GM12873 (cell line): Measurements from ENCODE around the gene RNF166.

Experiments used
- TF ChIP-seq, protein P1 (sequence below): IDR thresholded peaks from 2 replicates; pipeline ENCODE4 v1.5.1; 2012; ENCODE audit warnings: low read depth, mild to moderate bottlenecking, moderate library complexity, low read length, control low read depth; ENCODE audit not compliant: insufficient read depth; ENCODE audit errors: missing control alignments

RNF166 gene

DNA sequence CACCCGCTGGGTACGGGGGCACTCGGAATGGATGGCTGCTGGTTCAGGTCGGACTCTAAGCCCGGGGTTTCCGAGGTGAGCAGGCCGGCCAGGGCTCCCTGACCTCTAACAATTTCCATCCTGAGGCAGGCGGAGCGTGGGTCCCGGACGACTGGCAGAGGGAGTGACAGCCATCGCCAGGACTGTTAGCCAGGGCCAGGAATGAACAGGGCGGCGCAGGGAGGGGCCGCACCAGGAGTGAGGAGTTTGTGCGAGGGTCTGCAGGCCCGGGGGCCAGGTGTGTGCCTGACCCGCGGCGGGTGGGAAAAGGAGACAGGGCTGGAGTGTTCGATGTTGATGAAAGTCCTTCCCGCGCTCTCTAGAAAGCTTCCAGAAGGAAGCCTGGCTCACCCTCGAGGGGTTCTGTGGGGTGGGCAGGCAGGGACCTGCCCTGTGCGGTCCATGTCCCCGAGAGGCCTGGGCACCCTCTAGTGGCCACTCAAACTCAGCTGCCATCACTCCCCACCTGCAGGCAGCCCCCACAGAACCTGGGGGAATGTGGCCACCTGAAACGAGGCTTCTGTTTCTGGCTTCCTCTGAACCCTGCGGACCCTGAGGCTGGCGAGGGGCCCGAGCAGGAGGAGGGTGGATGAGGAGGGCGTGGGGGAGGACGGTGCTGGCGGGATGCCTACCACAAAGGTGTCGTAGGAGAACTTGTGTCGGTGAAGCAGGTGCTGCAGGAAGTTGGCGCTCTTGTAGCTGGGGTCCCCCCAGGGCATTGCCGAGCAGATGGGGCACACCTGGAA is 8.2 kb downstream of the RNF166 start:
- TF ChIP-seq, protein P1, sequence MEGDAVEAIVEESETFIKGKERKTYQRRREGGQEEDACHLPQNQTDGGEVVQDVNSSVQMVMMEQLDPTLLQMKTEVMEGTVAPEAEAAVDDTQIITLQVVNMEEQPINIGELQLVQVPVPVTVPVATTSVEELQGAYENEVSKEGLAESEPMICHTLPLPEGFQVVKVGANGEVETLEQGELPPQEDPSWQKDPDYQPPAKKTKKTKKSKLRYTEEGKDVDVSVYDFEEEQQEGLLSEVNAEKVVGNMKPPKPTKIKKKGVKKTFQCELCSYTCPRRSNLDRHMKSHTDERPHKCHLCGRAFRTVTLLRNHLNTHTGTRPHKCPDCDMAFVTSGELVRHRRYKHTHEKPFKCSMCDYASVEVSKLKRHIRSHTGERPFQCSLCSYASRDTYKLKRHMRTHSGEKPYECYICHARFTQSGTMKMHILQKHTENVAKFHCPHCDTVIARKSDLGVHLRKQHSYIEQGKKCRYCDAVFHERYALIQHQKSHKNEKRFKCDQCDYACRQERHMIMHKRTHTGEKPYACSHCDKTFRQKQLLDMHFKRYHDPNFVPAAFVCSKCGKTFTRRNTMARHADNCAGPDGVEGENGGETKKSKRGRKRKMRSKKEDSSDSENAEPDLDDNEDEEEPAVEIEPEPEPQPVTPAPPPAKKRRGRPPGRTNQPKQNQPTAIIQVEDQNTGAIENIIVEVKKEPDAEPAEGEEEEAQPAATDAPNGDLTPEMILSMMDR: peak; percentile 36

DNA sequence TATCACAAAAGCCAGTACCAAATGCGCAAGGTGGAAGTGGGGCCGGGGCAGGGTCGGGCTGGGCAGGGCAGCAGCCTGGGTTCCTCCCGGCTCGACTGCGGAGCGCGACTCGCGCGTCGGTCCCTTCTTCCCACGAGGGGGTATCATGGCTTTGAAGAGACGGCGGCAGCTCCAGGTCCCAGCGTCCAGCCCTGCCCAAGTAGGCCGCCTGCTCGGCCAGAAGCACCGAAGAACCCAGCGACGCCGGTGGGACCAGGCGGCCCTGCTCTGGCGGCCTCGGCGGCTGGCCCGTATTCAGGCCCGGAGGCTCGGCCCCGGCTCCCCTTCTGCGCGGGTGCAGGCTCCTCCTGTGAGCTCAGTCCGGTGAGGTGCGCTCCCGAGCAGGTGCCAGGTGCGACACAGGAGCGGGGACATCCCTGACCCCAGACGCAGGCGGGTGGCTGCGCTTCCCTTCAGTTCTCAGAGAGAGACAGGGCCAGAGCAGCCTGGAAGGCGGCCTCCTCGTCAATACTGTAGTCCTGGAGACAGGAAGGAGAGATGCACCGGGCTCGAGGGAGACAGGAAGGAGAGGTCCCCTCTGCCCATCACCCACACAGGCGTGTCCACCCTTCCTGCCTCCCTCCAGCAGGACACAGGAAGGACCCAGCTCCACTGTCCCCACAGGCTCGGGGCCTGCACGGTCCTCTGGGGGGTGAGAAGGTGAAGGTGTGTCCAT is 8.9 kb downstream of the RNF166 start:
- TF ChIP-seq, protein P1: no peak

DNA sequence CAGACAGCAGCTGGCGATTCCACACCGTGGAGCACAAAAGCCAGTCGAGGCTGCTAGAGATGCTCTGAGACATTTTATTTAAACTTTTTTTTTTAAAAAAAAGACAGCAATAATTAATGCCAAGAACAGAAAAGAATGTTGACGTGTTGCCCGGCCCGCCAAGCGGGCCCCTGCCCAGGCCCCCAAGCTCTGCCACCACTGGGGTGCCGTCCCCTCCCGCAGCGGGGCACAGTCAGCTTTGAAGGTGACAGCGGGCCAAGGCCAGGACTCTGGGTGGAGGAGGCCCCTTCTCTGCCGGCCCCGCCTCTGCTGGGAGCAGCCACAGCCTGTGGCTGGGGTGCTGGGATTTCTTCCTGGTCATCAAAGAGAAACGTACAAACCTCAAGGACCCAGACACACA is 9.8 kb downstream of the RNF166 start:
- TF ChIP-seq, protein P1: no peak

DNA sequence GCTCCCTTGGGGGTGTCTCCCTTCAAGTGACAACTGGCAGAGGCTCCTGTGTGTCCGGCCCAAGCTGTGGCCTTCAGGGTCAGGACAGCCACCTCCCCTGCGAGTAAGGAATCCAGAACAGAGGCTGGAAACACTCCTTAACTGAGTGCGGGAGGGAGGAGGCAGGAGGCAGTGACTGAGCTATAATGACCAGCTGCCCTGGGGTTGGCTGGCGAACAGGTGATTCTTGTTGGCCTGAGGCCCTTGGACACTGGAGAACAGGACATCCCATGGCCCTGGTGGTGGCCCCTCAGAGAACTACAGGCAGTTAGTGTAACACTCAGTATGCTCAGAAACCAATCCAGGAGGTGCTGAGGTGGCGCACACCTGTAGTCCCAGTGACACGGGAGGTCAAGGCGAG is 10.5 kb downstream of the RNF166 start:
- TF ChIP-seq, protein P1: no peak

DNA sequence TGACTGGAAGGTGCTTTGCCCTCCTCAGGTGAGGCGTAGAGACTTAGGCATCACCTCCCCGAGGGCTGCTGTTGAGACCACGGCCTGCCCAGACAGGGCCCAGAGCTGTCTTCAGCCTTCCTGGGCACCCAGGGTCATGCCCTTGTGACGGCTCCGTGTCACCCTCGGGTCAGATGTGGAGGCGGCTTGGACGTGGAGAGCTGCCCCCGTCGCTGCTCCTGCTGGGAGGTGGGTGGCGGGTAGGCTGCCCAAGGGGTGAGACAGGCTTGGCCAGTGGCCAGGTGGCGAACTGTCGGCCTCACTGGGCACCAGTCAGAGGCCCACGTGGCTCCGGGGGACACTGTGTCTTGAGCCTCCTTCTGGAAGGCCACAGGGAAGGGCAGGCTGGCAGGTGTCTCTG is 11.0 kb downstream of the RNF166 start:
- TF ChIP-seq, protein P1: no peak

DNA sequence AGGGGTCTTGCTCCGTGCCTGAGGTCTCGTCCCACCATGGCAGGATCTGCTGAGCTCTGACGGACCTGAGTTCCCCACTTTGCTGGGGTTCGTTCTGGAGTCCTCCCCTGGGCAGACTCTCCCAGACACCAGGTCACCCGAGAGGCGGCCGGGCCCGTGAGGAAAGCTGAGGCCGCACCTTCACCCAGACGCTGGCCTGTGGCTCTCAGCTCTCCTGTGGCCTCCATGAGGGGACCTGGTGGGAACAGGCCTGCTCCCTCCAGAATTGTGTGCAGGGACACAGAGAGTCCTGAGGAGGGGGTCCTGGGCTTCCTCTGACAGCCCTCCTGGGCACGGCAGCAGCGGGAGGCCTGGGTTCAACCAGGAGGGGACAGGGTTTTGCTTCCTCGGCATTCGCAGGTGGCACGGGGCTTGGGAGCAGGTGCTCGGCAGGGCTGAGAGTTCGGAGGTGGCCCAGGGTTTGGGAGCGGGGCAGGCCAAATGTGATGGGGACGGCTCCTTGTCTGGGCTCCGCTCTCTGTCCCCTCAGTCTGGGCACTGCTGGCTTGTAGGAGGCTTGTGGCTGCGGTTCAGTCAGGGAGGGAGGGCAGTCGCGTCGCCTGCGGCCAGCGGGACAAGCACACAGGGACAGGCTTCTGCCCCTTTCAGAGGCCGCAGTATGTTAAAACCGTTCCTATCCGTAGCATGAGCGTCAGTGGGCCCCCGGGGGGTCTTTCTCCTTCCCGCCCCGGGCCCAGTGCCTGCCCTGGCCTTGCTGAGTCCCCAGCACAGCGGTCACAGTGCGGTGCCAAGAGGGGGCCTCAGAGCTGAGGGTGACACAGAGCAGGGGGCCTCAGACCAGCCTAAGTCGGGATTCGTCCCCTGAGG is 11.8 kb downstream of the RNF166 start:
- TF ChIP-seq, protein P1: no peak
